IMR-90 (cell line): Measurements from ENCODE around the gene C1QTNF5.

Source experiments
- BHLHE40 ChIP-seq: fragments of 150-350 bp; IDR thresholded peaks from 2 replicates; pipeline ENCODE4 v1.6.1; 2016; ENCODE audit warnings: mild to moderate bottlenecking, low read depth, low read length
- CEBPB ChIP-seq: IDR thresholded peaks from 2 replicates; pipeline ENCODE4 v1.6.1; 2012; ENCODE audit warnings: low read depth, low read length, improper control_type of control experiment
- MAFK ChIP-seq: IDR thresholded peaks from 2 replicates; pipeline ENCODE4 v1.6.1; 2012; ENCODE audit warnings: low read depth, low read length, improper control_type of control experiment
- MXI1 ChIP-seq: IDR thresholded peaks from 2 replicates; pipeline ENCODE4 v1.6.1; 2012; ENCODE audit warnings: low read depth, mild to moderate bottlenecking, low read length, moderate library complexity, borderline replicate concordance
- POLR2A ChIP-seq: IDR thresholded peaks from 2 replicates; pipeline ENCODE4 v1.6.1; 2012; ENCODE audit warnings: mild to moderate bottlenecking, low read depth, low read length
- RCOR1 ChIP-seq: IDR thresholded peaks from 2 replicates; pipeline ENCODE4 v1.6.1; 2012; ENCODE audit warnings: mild to moderate bottlenecking, low read length, improper control_type of control experiment; ENCODE audit not compliant: insufficient replicate concordance
- RFX5 ChIP-seq: IDR thresholded peaks from 2 replicates; pipeline ENCODE4 v1.8.0; 2012; ENCODE audit warnings: low read depth, mild to moderate bottlenecking, low read length, moderate library complexity
- SMC3 ChIP-seq: fragments of 150-350 bp; IDR thresholded peaks from 2 replicates; pipeline ENCODE4 v1.6.1; 2016; ENCODE audit warnings: low read depth, mild to moderate bottlenecking, antibody characterized with exemption, low read length, moderate library complexity
- USF2 ChIP-seq: fragments of 150-350 bp; IDR thresholded peaks from 2 replicates; pipeline ENCODE4 v1.6.1; 2017; ENCODE audit warnings: mild to moderate bottlenecking, antibody characterized with exemption, low read length, low read depth
- TF ChIP-seq, protein P1 (sequence below): conservative IDR thresholded peaks from 2 replicates; pipeline ENCODE4 v1.5.1; 2012; ENCODE audit warnings: mild to moderate bottlenecking, low read depth, low read length, improper control_type of control experiment
- TF ChIP-seq, protein P2 (sequence below): fragments of 150-350 bp; IDR thresholded peaks from 2 replicates; pipeline ENCODE4 v1.6.1; 2016; ENCODE audit warnings: low read depth, mild to moderate bottlenecking, low read length, moderate library complexity, borderline replicate concordance

- TF ChIP-seq POLR2A (no peak), RFX5 (no peak), BHLHE40 (no peak), MXI1 (no peak), SMC3 (no peak), CEBPB (peak; percentile 65), RCOR1 (no peak), MAFK (no peak), USF2 (no peak)
- TF ChIP-seq, protein P1, sequence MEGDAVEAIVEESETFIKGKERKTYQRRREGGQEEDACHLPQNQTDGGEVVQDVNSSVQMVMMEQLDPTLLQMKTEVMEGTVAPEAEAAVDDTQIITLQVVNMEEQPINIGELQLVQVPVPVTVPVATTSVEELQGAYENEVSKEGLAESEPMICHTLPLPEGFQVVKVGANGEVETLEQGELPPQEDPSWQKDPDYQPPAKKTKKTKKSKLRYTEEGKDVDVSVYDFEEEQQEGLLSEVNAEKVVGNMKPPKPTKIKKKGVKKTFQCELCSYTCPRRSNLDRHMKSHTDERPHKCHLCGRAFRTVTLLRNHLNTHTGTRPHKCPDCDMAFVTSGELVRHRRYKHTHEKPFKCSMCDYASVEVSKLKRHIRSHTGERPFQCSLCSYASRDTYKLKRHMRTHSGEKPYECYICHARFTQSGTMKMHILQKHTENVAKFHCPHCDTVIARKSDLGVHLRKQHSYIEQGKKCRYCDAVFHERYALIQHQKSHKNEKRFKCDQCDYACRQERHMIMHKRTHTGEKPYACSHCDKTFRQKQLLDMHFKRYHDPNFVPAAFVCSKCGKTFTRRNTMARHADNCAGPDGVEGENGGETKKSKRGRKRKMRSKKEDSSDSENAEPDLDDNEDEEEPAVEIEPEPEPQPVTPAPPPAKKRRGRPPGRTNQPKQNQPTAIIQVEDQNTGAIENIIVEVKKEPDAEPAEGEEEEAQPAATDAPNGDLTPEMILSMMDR, result no peak
- TF ChIP-seq, protein P2, sequence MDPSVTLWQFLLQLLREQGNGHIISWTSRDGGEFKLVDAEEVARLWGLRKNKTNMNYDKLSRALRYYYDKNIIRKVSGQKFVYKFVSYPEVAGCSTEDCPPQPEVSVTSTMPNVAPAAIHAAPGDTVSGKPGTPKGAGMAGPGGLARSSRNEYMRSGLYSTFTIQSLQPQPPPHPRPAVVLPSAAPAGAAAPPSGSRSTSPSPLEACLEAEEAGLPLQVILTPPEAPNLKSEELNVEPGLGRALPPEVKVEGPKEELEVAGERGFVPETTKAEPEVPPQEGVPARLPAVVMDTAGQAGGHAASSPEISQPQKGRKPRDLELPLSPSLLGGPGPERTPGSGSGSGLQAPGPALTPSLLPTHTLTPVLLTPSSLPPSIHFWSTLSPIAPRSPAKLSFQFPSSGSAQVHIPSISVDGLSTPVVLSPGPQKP, result no peak
These were observed 37.4 kb downstream of the C1QTNF5 start for GRCh38 chr11:119303227-119303718.
